Fibroblast of lung (primary cell): ENCODE data around the gene GDF7.

Experiments
- CTCF ChIP-seq, 2 donors: IDR thresholded peaks in 1 of 2; conservative IDR thresholded peaks in 1 of 2; 1 replicate in 1 of 2; 2 replicates in 1 of 2; pipeline ENCODE4 v1.5.1; 2011 to 2012; ENCODE audit warnings: low read length in 2 of 2, control low read depth in 1 of 2, inconsistent platforms in 1 of 2, low read depth in 1 of 2, mild to moderate bottlenecking in 1 of 2
- EZH2 ChIP-seq: IDR thresholded peaks from 2 replicates; pipeline ENCODE4 v1.5.1; 2012; ENCODE audit warnings: low read length, control low read depth, mild to moderate bottlenecking; ENCODE audit errors: missing control alignments

- TF ChIP-seq CTCF (conservative IDR thresholded peaks at IDR 0.05 in 1 of 2, IDR thresholded peaks at IDR 0.05 in 1 of 2; ENCODE audit: low read depth in 1 of 2, low read length in 2 of 2) (no peak), EZH2 (no peak)
These were observed 35.6 kb downstream of the GDF7 start for GRCh38 chr2:20702563-20702962.
